Nephron (organoid): Measurements from ENCODE around the gene ROS1.

Experiments
- H3K27ac Mint-ChIP-seq, 3 experiments: 2 replicates each; pipeline ENCODE4 v1.8.0; 2020; ENCODE audit warnings: mixed read lengths in 3 of 3, mild to moderate bottlenecking in 2 of 3, moderate library complexity in 1 of 3
- H3K27me3 Mint-ChIP-seq: 2 replicates; pipeline ENCODE4 v1.8.0; 2021; ENCODE audit warnings: low read depth, mild to moderate bottlenecking, moderate library complexity, mixed read lengths
- H3K36me3 Mint-ChIP-seq: 2 replicates; pipeline ENCODE4 v1.8.0; 2020; ENCODE audit warnings: low read depth, mixed read lengths
- H3K4me1 Mint-ChIP-seq: 2 replicates; pipeline ENCODE4 v1.8.0; 2020; ENCODE audit warnings: mixed read lengths
- H3K4me3 Mint-ChIP-seq, 3 experiments: 2 replicates each; pipeline ENCODE4 v1.8.0; 2020; ENCODE audit warnings: mild to moderate bottlenecking in 3 of 3, mixed read lengths in 3 of 3, moderate library complexity in 2 of 3
- H3K9me3 Mint-ChIP-seq: 2 replicates; pipeline ENCODE4 v1.8.0; 2020; ENCODE audit warnings: mixed read lengths
- TF ChIP-seq, protein P1 (sequence below), 3 experiments: fragments of 200-600 bp; sonication (generic); IDR thresholded peaks; one replicate each; pipeline ENCODE4 v1.5.0; 2021; ENCODE audit warnings: antibody characterized with exemption in 3 of 3; ENCODE audit not compliant: unreplicated experiment in 3 of 3

The ROS1 gene

DNA sequence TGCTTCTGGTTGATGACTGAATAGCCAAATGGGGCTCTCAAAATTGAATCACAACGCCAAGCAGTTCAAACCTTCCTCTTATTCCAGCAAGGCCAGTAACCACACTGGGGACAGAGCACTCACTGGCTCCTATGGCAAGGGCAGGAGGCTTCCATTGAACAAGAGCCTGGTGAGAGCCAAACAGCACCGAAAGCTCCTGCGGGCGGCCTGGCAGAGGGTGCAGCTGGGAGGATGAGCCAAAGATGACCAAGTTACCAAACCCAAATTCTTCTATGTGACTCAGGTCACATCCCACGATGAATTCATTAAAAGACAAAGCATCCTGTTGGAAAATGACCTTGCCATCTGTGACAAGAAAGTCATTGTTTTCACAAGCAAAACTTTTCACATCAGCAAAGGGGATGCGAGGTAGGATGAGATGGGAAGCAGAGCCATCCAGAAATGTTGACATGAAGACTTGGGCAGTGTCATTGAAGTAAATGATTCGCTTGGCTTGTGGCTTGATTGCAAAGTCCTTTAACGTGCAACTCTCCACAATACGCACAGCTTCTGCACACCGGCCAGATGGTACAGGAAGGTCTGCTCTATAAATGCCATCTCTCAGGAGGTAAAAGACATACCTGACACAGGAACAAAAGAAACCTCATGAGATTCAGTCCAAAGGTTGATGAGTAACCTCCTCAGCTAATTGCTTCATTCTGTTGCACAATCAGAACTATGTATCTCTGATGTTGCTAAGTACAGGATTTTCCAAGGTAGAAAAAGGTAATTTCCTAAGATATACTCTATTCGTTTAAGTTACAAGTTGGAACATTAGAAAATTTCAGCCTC is 36.3 kb downstream of the ROS1 start:
- Mint-ChIP-seq H3K4me1 (no peaks in the 10 kb centered on the region), H3K36me3 (no peaks in the 10 kb centered on the region), H3K9me3 (no peaks in the 10 kb centered on the region), H3K27me3 (no peaks in the 10 kb centered on the region), H3K27ac (no peak overlapping the region), H3K4me3 (no peak overlapping the region)
- TF ChIP-seq, protein P1, sequence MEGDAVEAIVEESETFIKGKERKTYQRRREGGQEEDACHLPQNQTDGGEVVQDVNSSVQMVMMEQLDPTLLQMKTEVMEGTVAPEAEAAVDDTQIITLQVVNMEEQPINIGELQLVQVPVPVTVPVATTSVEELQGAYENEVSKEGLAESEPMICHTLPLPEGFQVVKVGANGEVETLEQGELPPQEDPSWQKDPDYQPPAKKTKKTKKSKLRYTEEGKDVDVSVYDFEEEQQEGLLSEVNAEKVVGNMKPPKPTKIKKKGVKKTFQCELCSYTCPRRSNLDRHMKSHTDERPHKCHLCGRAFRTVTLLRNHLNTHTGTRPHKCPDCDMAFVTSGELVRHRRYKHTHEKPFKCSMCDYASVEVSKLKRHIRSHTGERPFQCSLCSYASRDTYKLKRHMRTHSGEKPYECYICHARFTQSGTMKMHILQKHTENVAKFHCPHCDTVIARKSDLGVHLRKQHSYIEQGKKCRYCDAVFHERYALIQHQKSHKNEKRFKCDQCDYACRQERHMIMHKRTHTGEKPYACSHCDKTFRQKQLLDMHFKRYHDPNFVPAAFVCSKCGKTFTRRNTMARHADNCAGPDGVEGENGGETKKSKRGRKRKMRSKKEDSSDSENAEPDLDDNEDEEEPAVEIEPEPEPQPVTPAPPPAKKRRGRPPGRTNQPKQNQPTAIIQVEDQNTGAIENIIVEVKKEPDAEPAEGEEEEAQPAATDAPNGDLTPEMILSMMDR (IDR thresholded peaks at IDR 0.05; ENCODE audit: unreplicated experiment in 3 of 3): no peak

DNA sequence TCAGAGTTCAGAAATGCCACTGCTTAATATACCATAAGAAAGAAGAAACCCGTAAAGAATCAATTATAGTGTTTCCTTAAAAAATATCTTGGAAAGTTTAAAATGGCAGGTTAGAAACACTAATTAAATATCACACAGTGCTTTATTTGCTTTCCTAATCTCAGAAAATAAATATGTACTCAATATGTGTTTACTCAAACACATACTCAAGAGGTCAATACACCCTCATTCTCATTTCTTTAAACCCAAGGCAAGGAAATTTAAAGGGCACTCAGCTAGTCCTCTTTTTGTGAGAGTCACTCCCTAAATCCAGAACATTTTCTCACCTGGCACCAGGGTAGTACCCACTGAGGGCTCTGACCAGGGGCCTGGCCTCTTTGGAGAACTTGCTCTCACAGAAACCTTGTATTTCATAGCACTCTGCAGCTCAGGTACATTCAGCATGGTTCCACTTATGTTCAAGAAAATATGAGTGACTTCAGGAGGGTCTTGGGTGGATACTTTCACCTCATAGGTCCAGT is 38.2 kb downstream of the ROS1 start:
- no peaks in the 10 kb centered on the region for H3K4me1 Mint-ChIP-seq
- no peak overlapping the region for H3K27ac Mint-ChIP-seq
- TF ChIP-seq, protein P1 (IDR thresholded peaks at IDR 0.05; ENCODE audit: unreplicated experiment in 3 of 3): no peak
- H3K36me3 Mint-ChIP-seq: no peaks in the 10 kb centered on the region
- no peaks in the 10 kb centered on the region for H3K27me3 Mint-ChIP-seq
- H3K9me3 Mint-ChIP-seq: no peaks in the 10 kb centered on the region
- no peak overlapping the region for H3K4me3 Mint-ChIP-seq

DNA sequence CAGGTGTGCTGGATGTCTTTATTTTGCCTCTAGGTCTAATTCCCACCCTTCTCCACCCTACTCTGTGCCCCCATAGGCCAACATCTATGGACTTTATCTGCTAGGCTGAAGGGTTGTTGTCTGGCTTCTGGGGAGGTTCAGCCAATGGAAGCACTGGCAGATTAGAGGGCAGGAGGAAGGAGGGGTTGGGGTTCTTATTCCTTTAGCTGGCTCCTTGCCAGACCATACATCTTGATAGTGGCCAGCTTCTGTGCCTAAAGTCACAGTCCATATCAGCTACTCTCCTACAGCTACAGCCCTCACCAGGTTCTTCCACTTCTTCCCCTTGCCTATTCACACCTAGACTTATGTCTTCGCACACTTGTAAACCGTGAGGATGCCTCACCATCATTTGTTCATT is 41.1 kb downstream of the ROS1 start:
- TF ChIP-seq, protein P1 (IDR thresholded peaks at IDR 0.05; ENCODE audit: unreplicated experiment in 3 of 3): no peak
- Mint-ChIP-seq H3K4me3 (no peak overlapping the region), H3K27ac (no peak overlapping the region), H3K27me3 (no peaks in the 10 kb centered on the region), H3K9me3 (no peaks in the 10 kb centered on the region), H3K36me3 (no peaks in the 10 kb centered on the region), H3K4me1 (no peaks in the 10 kb centered on the region)

DNA sequence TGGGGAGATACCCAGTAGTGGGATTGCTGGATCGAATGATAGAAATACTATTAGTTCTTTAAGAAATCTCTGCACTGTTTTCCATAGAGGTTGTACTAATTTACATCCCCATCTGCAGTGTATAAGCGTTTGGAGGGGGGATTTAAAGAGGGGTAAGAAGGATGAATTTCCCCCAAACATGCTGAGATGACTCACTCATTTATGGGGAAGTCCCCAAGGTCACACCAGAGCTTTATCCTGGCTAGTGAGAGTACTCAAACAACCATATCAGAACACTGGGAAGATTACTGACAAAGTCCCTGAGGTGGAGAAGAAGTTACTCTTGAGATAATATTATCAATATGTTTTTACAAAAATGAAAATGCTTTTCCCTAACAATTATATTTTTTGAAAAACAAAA is 44.0 kb downstream of the ROS1 start:
- H3K4me1 Mint-ChIP-seq: no peaks in the 10 kb centered on the region
- H3K27me3 Mint-ChIP-seq: no peaks in the 10 kb centered on the region
- no peak overlapping the region for H3K4me3 Mint-ChIP-seq
- TF ChIP-seq, protein P1 (IDR thresholded peaks at IDR 0.05; ENCODE audit: unreplicated experiment in 3 of 3): no peak
- no peaks in the 10 kb centered on the region for H3K9me3 Mint-ChIP-seq
- no peaks in the 10 kb centered on the region for H3K36me3 Mint-ChIP-seq
- H3K27ac Mint-ChIP-seq: no peak overlapping the region

DNA sequence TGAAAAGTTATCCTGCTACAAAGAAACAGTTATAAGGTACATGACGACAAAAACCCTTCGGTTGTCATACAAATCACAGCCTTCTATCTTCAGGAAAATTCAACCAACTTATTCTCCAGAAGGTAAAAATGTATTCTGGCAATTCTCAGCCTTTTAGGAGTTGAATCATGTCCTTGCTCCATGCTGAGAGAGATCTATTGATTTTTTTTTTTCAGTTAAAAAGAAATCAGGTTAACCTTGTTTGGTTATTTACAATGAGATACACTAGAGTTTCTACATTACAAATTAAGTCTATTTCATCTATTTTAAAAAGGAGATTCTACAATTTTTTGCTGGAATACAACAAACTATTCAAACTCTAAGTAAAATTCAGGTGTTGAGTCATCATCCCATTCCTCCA is 45.4 kb downstream of the ROS1 start:
- H3K27me3 Mint-ChIP-seq: no peaks in the 10 kb centered on the region
- TF ChIP-seq, protein P1 (IDR thresholded peaks at IDR 0.05; ENCODE audit: unreplicated experiment in 3 of 3): no peak
- no peaks in the 10 kb centered on the region for H3K9me3 Mint-ChIP-seq
- H3K27ac Mint-ChIP-seq: no peak overlapping the region
- H3K4me3 Mint-ChIP-seq: no peak overlapping the region
- H3K36me3 Mint-ChIP-seq: no peaks in the 10 kb centered on the region
- H3K4me1 Mint-ChIP-seq: no peaks in the 10 kb centered on the region

DNA sequence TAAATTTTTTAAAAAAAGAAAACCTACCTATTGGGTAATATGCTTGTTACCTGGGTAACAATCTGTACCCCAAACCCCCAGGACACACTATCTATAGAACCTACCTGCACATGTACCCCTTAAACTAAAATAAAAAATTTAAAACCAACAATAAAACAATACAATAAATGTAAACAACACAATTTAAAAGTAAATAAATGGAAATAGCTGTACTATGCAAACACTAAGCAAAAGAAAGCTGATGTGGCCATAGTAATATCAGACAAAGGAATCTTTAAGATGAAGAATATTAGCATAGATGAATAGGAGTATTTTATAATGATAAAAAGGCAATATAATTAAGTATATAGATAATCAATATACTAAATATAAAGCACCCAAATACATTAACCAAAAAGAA is 50.3 kb downstream of the ROS1 start:
- TF ChIP-seq, protein P1 (IDR thresholded peaks at IDR 0.05; ENCODE audit: unreplicated experiment in 3 of 3): no peak
- Mint-ChIP-seq H3K4me1 (no peaks in the 10 kb centered on the region), H3K27ac (no peak overlapping the region), H3K9me3 (peaks cover 12% of the 10 kb centered on the region), H3K27me3 (no peaks in the 10 kb centered on the region), H3K36me3 (no peaks in the 10 kb centered on the region), H3K4me3 (no peak overlapping the region)
